ENCODE data around the gene MOCS2. TPM values are rescaled to one million over a fixed set of nuclear protein-coding genes. Genes with fewer than 3 reads are reported as not detected.

MOCS2 gene
- total and polyA plus RNA-seq, 2 of the 8 experiments (the other 6 are each of a cell fraction or from before 2014, with no cell fraction given), result 6.7 to 16.1 TPM

DNA sequence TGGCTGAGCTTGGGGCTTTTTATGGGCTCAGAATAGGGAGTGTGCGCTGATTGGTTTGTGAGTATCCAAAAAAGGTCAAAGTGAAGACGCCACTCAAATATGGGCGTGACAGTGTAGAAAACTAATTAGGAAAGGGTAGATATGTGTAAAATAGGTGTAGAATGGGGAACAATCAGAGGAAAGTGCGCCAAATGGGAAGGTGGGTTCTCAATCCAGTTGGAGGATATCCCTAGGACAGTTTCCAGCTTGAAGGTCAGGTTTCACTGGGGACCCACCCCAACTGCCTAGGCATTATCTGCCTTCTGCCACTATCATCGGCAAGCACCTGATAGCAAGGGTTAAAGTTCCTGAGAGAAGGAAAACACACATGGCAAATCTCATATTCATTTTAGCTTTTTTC lies 9.3 kb upstream of the MOCS2 start:
- no peak overlapping the region for H3K4me2 ChIP-seq (ENCODE audit: insufficient read depth in 1 of 2, low read depth in 2 of 2, low read length in 2 of 2)
- no peak overlapping the region for H2BK12ac ChIP-seq (ENCODE audit: low read depth, low read length)
- H3K14ac ChIP-seq (ENCODE audit: insufficient read length), result no peak overlapping the region
- H3K56ac ChIP-seq (replicated peaks; ENCODE audit: insufficient read length, low read depth, low read length), result no peak overlapping the region
- no peaks in the 10 kb centered on the region for H3K36me3 ChIP-seq (ENCODE audit: control insufficient read depth in 2 of 4, insufficient read depth in 4 of 4, low read length in 3 of 4)
- no peak overlapping the region for H2BK15ac ChIP-seq (ENCODE audit: low read length)
- no peaks in the 10 kb centered on the region for H3K79me2 ChIP-seq (ENCODE audit: control insufficient read depth in 1 of 2, insufficient read depth in 2 of 2, low read length in 2 of 2)
- no peak overlapping the region for H2BK20ac ChIP-seq (ENCODE audit: low read length)
- no peak overlapping the region for H4K8ac ChIP-seq (ENCODE audit: extremely low read depth, insufficient read depth, low read length)
- no peak overlapping the region for H4K5ac ChIP-seq (ENCODE audit: insufficient read length, low read depth, low read length)
- no peak overlapping the region for H2AK5ac ChIP-seq (ENCODE audit: low read depth, low read length)
- H3K23me2 ChIP-seq (ENCODE audit: low read depth, low read length), result no peaks in the 10 kb centered on the region
- no peak overlapping the region for H2BK120ac ChIP-seq (replicated peaks; ENCODE audit: low read depth, low read length)
- H3K4me1 ChIP-seq (replicated peaks in 1 of 4; ENCODE audit: control insufficient read depth in 3 of 4, insufficient read depth in 4 of 4, low read length in 3 of 4), result no peaks in the 10 kb centered on the region; a peak in 1 of 7 replicates
- no peaks in the 10 kb centered on the region for H3K9me3 ChIP-seq (ENCODE audit: insufficient read depth in 2 of 2, low read depth in 1 of 2, low read length in 1 of 2)
- CTCF ChIA-PET (ENCODE audit: partially characterized antibody), result interaction anchor here (0.8 to 1.6 kb wide), 2 partner anchors 52 to 260 kb away, joined by 3 to 4 read pairs; no protein-coding TSS in a partner anchor
- no peak overlapping the region for H3K27ac ChIP-seq (ENCODE audit: low read depth, low read length)
- no peak overlapping the region for H4K91ac ChIP-seq (replicated peaks; ENCODE audit: insufficient read length, low read length)
- no peak overlapping the region for H3K9ac ChIP-seq (replicated peaks in 1 of 4; ENCODE audit: extremely low read depth in 1 of 4, low read depth in 3 of 4, low read length in 3 of 4)
- no peaks in the 10 kb centered on the region for H3K79me1 ChIP-seq (ENCODE audit: low read depth, low read length)
- no peak overlapping the region for H2BK5ac ChIP-seq (ENCODE audit: low read depth, low read length)
- no peak for TF ChIP-seq POU5F1 (IDR thresholded peaks at IDR 0.05; ENCODE audit: low read depth, low read length)
- no peak for TF ChIP-seq TBP (IDR thresholded peaks at IDR 0.05; ENCODE audit: low read depth, low read length)
- no peak for TF ChIP-seq CEBPB (IDR thresholded peaks at IDR 0.05; ENCODE audit: low read depth, low read length)
- TF ChIP-seq MAFK (IDR thresholded peaks at IDR 0.05; ENCODE audit: low read depth, low read length), result no peak
- TF ChIP-seq, protein P1, sequence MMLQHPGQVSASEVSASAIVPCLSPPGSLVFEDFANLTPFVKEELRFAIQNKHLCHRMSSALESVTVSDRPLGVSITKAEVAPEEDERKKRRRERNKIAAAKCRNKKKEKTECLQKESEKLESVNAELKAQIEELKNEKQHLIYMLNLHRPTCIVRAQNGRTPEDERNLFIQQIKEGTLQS (IDR thresholded peaks at IDR 0.05; ENCODE audit: insufficient read depth, low read depth, low read length), result no peak
- TF ChIP-seq CBX8 (IDR thresholded peaks at IDR 0.05; ENCODE audit: borderline replicate concordance, low read depth, low read length), result no peak
- no peak for TF ChIP-seq TAF1 (IDR thresholded peaks at IDR 0.05; ENCODE audit: low read depth, low read length)
- no peak for TF ChIP-seq YY1 (IDR thresholded peaks at IDR 0.05; ENCODE audit: low read depth, low read length)
- no peak for TF ChIP-seq EZH2 (IDR thresholded peaks at IDR 0.05; ENCODE audit: low read depth, low read length, severe bottlenecking)
- H3K4me3 ChIP-seq (ENCODE audit: extremely low read depth in 1 of 4, insufficient read depth in 2 of 4, low read depth in 3 of 4, low read length in 4 of 4), result no peak overlapping the region
- POLR2A ChIA-PET (ENCODE audit: partially characterized antibody), result no interaction called here
- WGBS, 2 experiments (ENCODE audit: extremely low coverage in 1 of 2, insufficient coverage in 1 of 2, insufficient read length in 1 of 2, insufficient replicate concordance in 2 of 2, low coverage in 1 of 2, low lambda C conversion rate in 2 of 2, missing lambda C conversion rate in 1 of 2), result 79% methylated on average over 5 of the region's 5 CpGs; no CpG with 5 or more reads in 1 of the 2 experiments
- no peak overlapping the region for H3K18ac ChIP-seq (ENCODE audit: extremely low read depth, low read length)
- H3K27me3 ChIP-seq (replicated peaks in 1 of 4; ENCODE audit: control insufficient read depth in 3 of 4, extremely low read depth in 1 of 4, insufficient read depth in 3 of 4, low read length in 3 of 4), result no peaks in the 10 kb centered on the region
- no peak overlapping the region for H2AFZ ChIP-seq (ENCODE audit: low read length)
- no peaks in the 10 kb centered on the region for H4K20me1 ChIP-seq (replicated peaks in 1 of 2; ENCODE audit: control insufficient read depth in 1 of 2, insufficient read depth in 2 of 2, low read length in 2 of 2)
- DNase-seq (ENCODE audit: low read depth in 1 of 2, low spot score in 2 of 2) (no peak), FAIRE-seq (no peak)
- H3K4ac ChIP-seq (replicated peaks; ENCODE audit: insufficient read length, low read depth, low read length), result no peak overlapping the region
- H3K23ac ChIP-seq (ENCODE audit: insufficient read length), result no peak overlapping the region
